Naive thymus-derived CD4-positive, alpha-beta T cell (primary cell): ENCODE results near the gene PSAPL1. TPM values are rescaled to one million over a fixed set of nuclear protein-coding genes. Genes with fewer than 3 reads are reported as not detected.
A peak's percentile ranks its signal among the peaks of the same experiment; 100 is the strongest.

ENCODE experiments used
- ATAC-seq: fragments of 150-1000 bp; cut with Tn5 transposase; 2 replicates; pipeline ENCODE4 v1.10.0; 2021; ENCODE audit warnings: mild to moderate bottlenecking, moderate library complexity
- CTCF ChIA-PET: fragments of 350-600 bp; sonication (Branson Sonifier 250); formaldehyde crosslinking; loops from one replicate; lab custom pipeline; 2021; ENCODE audit warnings: antibody characterized with exemption; lab: Charles Lee
- POLR2A ChIA-PET: fragments of 350-600 bp; sonication (Branson Sonifier 250); formaldehyde crosslinking; loops from one replicate; lab custom pipeline; 2021; ENCODE audit warnings: antibody characterized with exemption, inconsistent platforms; lab: Charles Lee
- DNase-seq, 9 donors: peaks; one replicate each; pipeline versions ENCODE4 v3.0.0 to v3.0.0-alpha.2; 2020 to 2022; ENCODE audit warnings: mixed read lengths in 1 of 9
- H3K27ac ChIP-seq: one replicate; pipeline ENCODE4 v1.7.0; 2013; ENCODE audit warnings: mild to moderate bottlenecking, low read depth, low read length, moderate library complexity
- H3K27me3 ChIP-seq, 2 donors: one replicate each; pipeline ENCODE4 v1.7.0; 2013; ENCODE audit warnings: low read length in 2 of 2, mild to moderate bottlenecking in 2 of 2, moderate library complexity in 2 of 2; ENCODE audit not compliant: control insufficient read depth in 2 of 2, insufficient read depth in 2 of 2
- H3K36me3 ChIP-seq, 3 experiments: 1 replicate in 2 of 3; 2 replicates in 1 of 3; pipeline ENCODE4 v1.7.0; 2013; ENCODE audit warnings: low read length in 3 of 3, mild to moderate bottlenecking in 3 of 3, moderate library complexity in 1 of 3; ENCODE audit not compliant: insufficient read depth in 3 of 3, control insufficient read depth in 2 of 3
- H3K4me1 ChIP-seq, 2 donors: one replicate each; pipeline ENCODE4 v1.7.0; 2013; ENCODE audit warnings: low read length in 2 of 2, mild to moderate bottlenecking in 2 of 2, moderate library complexity in 1 of 2; ENCODE audit not compliant: control insufficient read depth in 2 of 2, insufficient read depth in 2 of 2
- H3K4me3 ChIP-seq: 2 replicates; pipeline ENCODE4 v1.7.0; 2013; ENCODE audit warnings: mild to moderate bottlenecking, low read length
- H3K9me3 ChIP-seq, 3 experiments: 1 replicate in 2 of 3; 2 replicates in 1 of 3; pipeline ENCODE4 v1.7.0; 2013; ENCODE audit warnings: low read length in 3 of 3; ENCODE audit not compliant: control insufficient read depth in 2 of 3
- H3K27ac Mint-ChIP-seq, 9 donors: one replicate each; pipeline ENCODE4 v1.8.0; 2020 to 2022; ENCODE audit warnings: mixed read lengths in 9 of 9, mild to moderate bottlenecking in 8 of 9, moderate library complexity in 5 of 9, inconsistent platforms in 2 of 9
- H3K27me3 Mint-ChIP-seq, 5 donors: one replicate each; pipeline ENCODE4 v1.8.0; 2021 to 2022; ENCODE audit warnings: mixed read lengths in 5 of 5, mild to moderate bottlenecking in 1 of 5
- H3K36me3 Mint-ChIP-seq, 5 donors: one replicate each; pipeline ENCODE4 v1.8.0; 2020 to 2022; ENCODE audit warnings: mixed read lengths in 5 of 5, mild to moderate bottlenecking in 3 of 5, inconsistent platforms in 1 of 5
- H3K4me1 Mint-ChIP-seq, 7 donors: one replicate each; pipeline ENCODE4 v1.8.0; 2020 to 2022; ENCODE audit warnings: mixed read lengths in 7 of 7, mild to moderate bottlenecking in 3 of 7, inconsistent platforms in 1 of 7
- H3K4me3 Mint-ChIP-seq, 10 donors: one replicate each; pipeline ENCODE4 v1.8.0; 2020 to 2022; ENCODE audit warnings: mild to moderate bottlenecking in 10 of 10, mixed read lengths in 10 of 10, moderate library complexity in 6 of 10, inconsistent platforms in 2 of 10
- H3K9me3 Mint-ChIP-seq, 11 donors: one replicate each; pipeline ENCODE4 v1.8.0; 2020 to 2022; ENCODE audit warnings: mixed read lengths in 11 of 11, mild to moderate bottlenecking in 4 of 11, inconsistent platforms in 1 of 11, moderate library complexity in 1 of 11
- intact Hi-C, 2 donors: fragments of 100-400 bp; cut with micrococcal nuclease; formaldehyde crosslinking; loops; one replicate each; pipeline ENCODE4 v1.15.1; 2023
- polyA plus RNA-seq, 2 donors: library from polyadenylated mRNA; unstranded; fragments of 300-500 nt; fragmentation: Illumina TruSeq; gene quantifications; one replicate each; pipeline ENCODE4 v1.2.3, GENCODE V29; 2021
- total RNA-seq, 6 experiments: library from RNA in 5 of 6; stranded (reverse) in 5 of 6; gene quantifications; 1 replicate in 5 of 6; 2 replicates in 1 of 6; pipeline ENCODE4 v1.2.3 and lab custom pipeline; 2021 to 2026

The PSAPL1 gene
- total and polyA plus RNA-seq, 7 experiments from 2014 or later = not detected

DNA sequence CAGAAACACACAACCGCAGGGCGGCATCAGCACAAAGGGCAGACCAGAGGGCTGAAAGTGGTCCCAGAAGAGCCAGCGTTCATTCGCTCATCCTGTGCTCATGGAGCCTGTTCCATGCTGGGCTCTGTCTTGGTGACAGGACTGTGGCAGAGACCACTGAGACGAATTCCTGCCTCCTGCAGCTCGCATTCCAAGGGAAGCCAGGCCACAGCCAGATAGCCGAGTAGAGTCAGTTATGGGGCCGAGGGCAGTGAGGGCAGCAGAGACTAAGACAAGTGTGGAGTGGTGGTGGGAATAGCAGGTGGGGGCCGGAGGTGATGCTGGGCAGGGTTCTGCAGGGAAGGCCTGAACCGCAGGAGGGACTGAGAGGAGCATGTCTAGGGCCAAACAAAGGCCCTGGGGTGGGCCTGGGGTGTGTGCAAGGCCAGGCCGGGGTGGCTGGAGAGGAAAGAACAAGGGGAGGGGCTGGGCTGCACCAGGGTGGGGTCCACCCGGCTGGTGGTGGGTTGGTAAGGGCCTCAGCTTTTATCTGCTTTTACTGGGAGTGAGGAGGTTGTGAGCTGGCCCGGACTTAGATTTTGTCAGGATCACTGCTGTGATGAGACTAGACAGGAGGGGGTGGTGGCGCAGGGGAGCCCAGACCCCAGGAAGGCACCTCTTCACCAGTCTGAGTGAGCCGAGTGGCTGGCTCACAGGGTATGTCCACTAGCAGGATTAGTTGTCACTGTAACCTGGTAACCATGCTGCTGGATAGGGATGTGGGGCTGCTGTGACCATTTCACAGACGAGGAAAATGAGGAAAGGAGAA lies 6.3 kb downstream of the PSAPL1 start:
- ChIA-PET POLR2A (no interaction called here), CTCF (no interaction called here)
- Histone ChIP-seq H3K4me3 (no peak overlapping the region), H3K9me3 (no peaks in the 10 kb centered on the region), H3K27ac (no peak overlapping the region), H3K27me3 (no peaks in the 10 kb centered on the region), H3K4me1 (no peaks in the 10 kb centered on the region), H3K36me3 (no peaks in the 10 kb centered on the region)
- Mint-ChIP-seq H3K4me1 (no peaks in the 10 kb centered on the region), H3K36me3 (no peaks in the 10 kb centered on the region), H3K9me3 (no peaks in the 10 kb centered on the region), H3K27ac (peak overlapping the region in 1 of 9 donors; percentile 58), H3K27me3 (no peaks in the 10 kb centered on the region), H3K4me3 (no peak overlapping the region)
- ATAC-seq (no peak), DNase-seq (peak in 2 of 9 donors; percentile 2 to 6)
- intact Hi-C loops = no loop called here

DNA sequence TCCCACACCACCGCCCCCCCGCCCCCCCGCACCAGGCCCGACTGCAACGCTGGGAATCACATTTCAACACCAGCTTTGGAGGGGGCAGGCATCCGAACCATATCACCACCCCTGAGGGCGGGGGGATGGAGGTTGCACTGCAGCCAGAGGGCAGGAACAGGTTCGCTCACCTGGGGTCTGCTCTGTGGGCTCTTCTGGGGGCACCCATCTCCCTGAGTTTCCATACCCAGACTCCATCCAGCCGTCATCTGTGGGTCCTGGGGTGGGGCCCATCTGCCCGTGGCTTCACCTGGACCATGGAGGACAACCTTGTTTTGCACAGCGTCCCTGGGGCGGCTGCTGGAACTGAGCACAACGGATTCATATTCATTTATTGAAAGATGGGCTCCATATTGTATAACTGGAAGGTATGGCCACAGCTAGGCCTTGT lies 6.9 kb downstream of the PSAPL1 start:
- CTCF ChIA-PET = no interaction called here
- H3K36me3 ChIP-seq = no peaks in the 10 kb centered on the region
- intact Hi-C loops = no loop called here
- H3K27ac ChIP-seq = no peak overlapping the region
- Mint-ChIP-seq H3K36me3 (no peaks in the 10 kb centered on the region), H3K27me3 (no peaks in the 10 kb centered on the region), H3K4me3 (no peak overlapping the region), H3K27ac (no peak overlapping the region), H3K4me1 (no peaks in the 10 kb centered on the region), H3K9me3 (no peaks in the 10 kb centered on the region)
- H3K9me3 ChIP-seq = no peaks in the 10 kb centered on the region
- no peaks in the 10 kb centered on the region for H3K4me1 ChIP-seq
- no peak overlapping the region for H3K4me3 ChIP-seq
- POLR2A ChIA-PET = no interaction called here
- H3K27me3 ChIP-seq = no peaks in the 10 kb centered on the region
- DNase-seq (peak in 1 of 9 donors; percentile 10), ATAC-seq (no peak)

GRCh38 chr4:7427361-7427760 lies 7.4 kb downstream of the PSAPL1 start:
- DNase-seq = peak in 2 of 9 donors; percentile 5 to 16
- Mint-ChIP-seq H3K9me3 (no peaks in the 10 kb centered on the region), H3K36me3 (no peaks in the 10 kb centered on the region), H3K27me3 (no peaks in the 10 kb centered on the region), H3K4me3 (no peak overlapping the region), H3K4me1 (no peaks in the 10 kb centered on the region), H3K27ac (no peak overlapping the region)
- Histone ChIP-seq H3K9me3 (no peaks in the 10 kb centered on the region), H3K27ac (no peak overlapping the region), H3K4me1 (no peaks in the 10 kb centered on the region), H3K4me3 (no peak overlapping the region), H3K27me3 (no peaks in the 10 kb centered on the region), H3K36me3 (no peaks in the 10 kb centered on the region)
- no peak for ATAC-seq
- intact Hi-C loops = no loop called here
- POLR2A ChIA-PET = no interaction called here
- CTCF ChIA-PET = no interaction called here

- no peak overlapping the region for H3K27ac Mint-ChIP-seq
- ATAC-seq (no peak), DNase-seq (peak in 3 of 9 donors; percentile 2 to 13 (median 3))
- no peaks in the 10 kb centered on the region for H3K27me3 ChIP-seq
- no peak overlapping the region for H3K27ac ChIP-seq
- H3K4me1 Mint-ChIP-seq = no peaks in the 10 kb centered on the region
- CTCF ChIA-PET = no interaction called here
- no peaks in the 10 kb centered on the region for H3K27me3 Mint-ChIP-seq
- no peaks in the 10 kb centered on the region for H3K36me3 ChIP-seq
- POLR2A ChIA-PET = no interaction called here
- H3K4me3 Mint-ChIP-seq = no peak overlapping the region
- H3K4me1 ChIP-seq = no peaks in the 10 kb centered on the region
- intact Hi-C loops = no loop called here
- H3K9me3 ChIP-seq = no peaks in the 10 kb centered on the region
- H3K9me3 Mint-ChIP-seq = no peaks in the 10 kb centered on the region
- H3K36me3 Mint-ChIP-seq = no peaks in the 10 kb centered on the region
- no peak overlapping the region for H3K4me3 ChIP-seq
These were observed 8.1 kb downstream of the PSAPL1 start for GRCh38 chr4:7426525-7427171.

DNA sequence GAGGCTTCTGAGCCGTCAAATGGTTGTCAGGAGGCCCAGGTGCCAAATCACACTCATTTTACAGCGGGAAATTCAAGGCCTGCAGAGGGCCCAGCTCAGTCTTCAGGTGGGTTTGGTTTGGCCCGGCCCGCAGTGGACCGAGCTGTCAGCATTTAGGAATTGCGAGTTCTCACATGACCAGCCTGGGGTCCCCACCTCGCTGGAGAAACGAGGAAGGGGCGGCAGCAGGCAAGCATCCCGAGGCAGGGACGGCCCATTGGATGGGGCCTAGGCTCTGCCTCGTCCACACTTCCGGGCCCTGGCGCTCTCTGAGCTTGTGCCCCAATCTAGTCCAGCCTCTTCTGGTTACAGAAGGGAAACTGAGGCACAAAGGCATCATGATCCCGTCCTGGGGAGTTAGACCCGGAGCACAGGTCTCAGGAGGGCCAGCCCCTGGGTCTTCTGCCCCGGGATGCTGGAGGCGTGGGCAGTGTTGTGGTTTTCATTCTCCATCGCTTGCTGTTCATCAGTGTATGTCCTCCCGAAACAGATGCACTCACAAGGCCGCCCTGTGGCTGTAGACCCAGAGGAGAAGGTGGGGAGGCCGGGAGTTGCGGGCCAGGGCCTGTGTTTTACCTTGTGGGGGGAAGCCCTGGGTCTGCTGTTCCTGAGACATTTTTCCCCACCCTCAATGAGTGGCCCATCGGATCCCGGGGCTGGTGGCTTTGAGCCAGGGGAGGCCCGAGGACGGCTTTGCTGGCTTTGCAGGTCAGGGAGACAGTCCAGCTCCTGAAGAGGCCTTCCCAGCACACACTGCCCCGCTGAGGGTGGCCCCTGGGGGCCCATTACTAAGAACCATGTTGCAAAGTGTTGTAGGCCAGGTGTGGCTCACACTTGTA lies 8.9 kb downstream of the PSAPL1 start:
- intact Hi-C loops = no loop called here
- H3K4me3 ChIP-seq = no peak overlapping the region
- ChIA-PET CTCF (no interaction called here), POLR2A (no interaction called here)
- H3K36me3 Mint-ChIP-seq = no peaks in the 10 kb centered on the region
- no peaks in the 10 kb centered on the region for H3K4me1 ChIP-seq
- H3K27ac Mint-ChIP-seq = no peak overlapping the region
- DNase-seq (peak in 2 of 9 donors; percentile 5 to 7), ATAC-seq (no peak)
- H3K4me1 Mint-ChIP-seq = no peaks in the 10 kb centered on the region
- H3K27ac ChIP-seq = no peak overlapping the region
- H3K9me3 ChIP-seq = no peaks in the 10 kb centered on the region
- H3K9me3 Mint-ChIP-seq = no peaks in the 10 kb centered on the region
- no peaks in the 10 kb centered on the region for H3K27me3 ChIP-seq
- H3K4me3 Mint-ChIP-seq = no peak overlapping the region
- no peaks in the 10 kb centered on the region for H3K27me3 Mint-ChIP-seq
- no peaks in the 10 kb centered on the region for H3K36me3 ChIP-seq

DNA sequence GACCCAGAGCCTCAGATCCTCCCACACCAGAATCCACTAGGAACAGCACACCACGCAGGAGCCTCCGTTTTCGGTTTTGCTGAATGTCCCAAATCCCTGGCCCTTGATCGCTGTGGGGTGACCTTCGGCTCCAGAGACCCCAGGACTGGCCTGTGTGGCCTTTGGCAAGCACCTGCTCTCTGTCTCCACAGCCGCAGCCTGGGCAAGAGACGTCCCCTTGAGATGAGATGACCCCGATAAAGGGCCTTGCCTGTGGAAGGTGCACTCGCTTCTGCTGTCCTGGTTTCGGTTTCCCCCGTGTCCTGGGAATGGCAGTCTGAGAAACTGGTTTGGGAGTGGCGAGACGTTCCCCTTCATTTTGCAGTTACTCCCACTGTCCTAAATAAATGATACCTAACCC lies 9.6 kb downstream of the PSAPL1 start:
- Histone ChIP-seq H3K27ac (no peak overlapping the region), H3K4me3 (no peak overlapping the region), H3K27me3 (no peaks in the 10 kb centered on the region), H3K36me3 (no peaks in the 10 kb centered on the region), H3K4me1 (no peaks in the 10 kb centered on the region), H3K9me3 (no peaks in the 10 kb centered on the region)
- ATAC-seq (no peak), DNase-seq (peak in 2 of 9 donors; percentile 3 to 4)
- ChIA-PET POLR2A (no interaction called here), CTCF (no interaction called here)
- H3K4me1 Mint-ChIP-seq = no peaks in the 10 kb centered on the region
- H3K36me3 Mint-ChIP-seq = no peaks in the 10 kb centered on the region
- no peaks in the 10 kb centered on the region for H3K27me3 Mint-ChIP-seq
- no peaks in the 10 kb centered on the region for H3K9me3 Mint-ChIP-seq
- intact Hi-C loops = no loop called here
- H3K27ac Mint-ChIP-seq = no peak overlapping the region
- no peak overlapping the region for H3K4me3 Mint-ChIP-seq
